ENCODE results near the gene PLXNB2.

GRCh38 chr22:50256258-50256862 lies 51.1 kb downstream of the PLXNB2 start:
- TF ChIP-seq PBX3 (IDR thresholded peaks at IDR 0.05), result no peak
- no peak for TF ChIP-seq JUND (IDR thresholded peaks at IDR 0.05)
- no peak for TF ChIP-seq USF2 (IDR thresholded peaks at IDR 0.05; ENCODE audit: borderline replicate concordance, low read depth, low read length)
- TF ChIP-seq USF1 (IDR thresholded peaks at IDR 0.05; ENCODE audit: borderline replicate concordance, low read depth), result no peak
- TF ChIP-seq EP300 (IDR thresholded peaks at IDR 0.05; ENCODE audit: borderline replicate concordance in 1 of 2, low read depth in 1 of 2, low read length in 1 of 2), result no peak
- no peak for TF ChIP-seq CTCF (IDR thresholded peaks at IDR 0.05)
- no peak for TF ChIP-seq MAX (IDR thresholded peaks at IDR 0.05; ENCODE audit: low read depth)
- no peak for TF ChIP-seq REST (IDR thresholded peaks at IDR 0.05; ENCODE audit: low read depth, low read length)
- no peak for TF ChIP-seq POLR2AphosphoS5 (IDR thresholded peaks at IDR 0.05; ENCODE audit: low read depth, low read length)
- TF ChIP-seq NFIC (IDR thresholded peaks at IDR 0.05; ENCODE audit: borderline replicate concordance), result no peak
- TF ChIP-seq SIN3A (IDR thresholded peaks at IDR 0.05; ENCODE audit: borderline replicate concordance, low read depth, low read length), result no peak

Data from SK-N-SH (cell line).